Calu3 (cell line): ENCODE data around the gene CHRNB1. TPM values are rescaled to one million over a fixed set of nuclear protein-coding genes. Genes with fewer than 3 reads are reported as not detected.
"Not testable (repeated sequence)": the region's sequence is repeated elsewhere in the genome, so short reads cannot be mapped to it uniquely, and the experiment has no call there.

ENCODE experiments used
- BruUV-seq: library from RNA; stranded (reverse); fragments of 400-500 nt; replicated peaks from 2 replicates; lab custom pipeline; 2021; lab: Mats Ljungman, UMichigan
- CTCF ChIA-PET: fragments of 300-600 bp; sonication (Branson Sonifier 250); formaldehyde crosslinking; loops from one replicate; lab custom pipeline; 2022; ENCODE audit warnings: antibody characterized with exemption; lab: Charles Lee
- DNase-seq: peaks from one replicate; pipeline ENCODE4 v3.0.0; 2022
- H3K27ac Mint-ChIP-seq: one replicate; pipeline ENCODE4 v1.8.0; 2022; ENCODE audit warnings: mixed read lengths; ENCODE audit not compliant: unreplicated experiment
- H3K27me3 Mint-ChIP-seq: one replicate; pipeline ENCODE4 v1.8.0; 2022; ENCODE audit warnings: mixed read lengths; ENCODE audit not compliant: unreplicated experiment
- H3K36me3 Mint-ChIP-seq: one replicate; pipeline ENCODE4 v1.8.0; 2022; ENCODE audit warnings: mild to moderate bottlenecking, moderate library complexity, mixed read lengths; ENCODE audit not compliant: insufficient read depth, unreplicated experiment
- H3K4me1 Mint-ChIP-seq: one replicate; pipeline ENCODE4 v1.8.0; 2022; ENCODE audit warnings: mild to moderate bottlenecking, low read depth, mixed read lengths; ENCODE audit not compliant: unreplicated experiment
- H3K4me3 Mint-ChIP-seq: one replicate; pipeline ENCODE4 v1.8.0; 2022; ENCODE audit warnings: mild to moderate bottlenecking, low read depth, moderate library complexity, mixed read lengths; ENCODE audit not compliant: unreplicated experiment
- H3K9me3 Mint-ChIP-seq: one replicate; pipeline ENCODE4 v1.8.0; 2022; ENCODE audit warnings: low read depth, mixed read lengths; ENCODE audit not compliant: unreplicated experiment
- CTCF ChIP-seq: fragments of 200-600 bp; IDR thresholded peaks from one replicate; pipeline ENCODE4 v1.8.0; 2022; ENCODE audit warnings: antibody characterized with exemption; ENCODE audit not compliant: unreplicated experiment
- intact Hi-C: fragments of 100-400 bp; cut with micrococcal nuclease; formaldehyde crosslinking; loops from one replicate; pipeline ENCODE4 v1.10.0; 2022; ENCODE audit not compliant: unreplicated experiment
- total RNA-seq: library from RNA; stranded (reverse); gene quantifications from 2 replicates; pipeline ENCODE4 v1.2.3, GENCODE V29; 2022

Gene CHRNB1
- total RNA-seq, 1 experiment from 2014 or later, result 2.4 TPM

GRCh38 chr17:7471729-7472128 lies 26.9 kb downstream of the CHRNB1 start:
- peaks cover 11% of the 10 kb centered on the region for H3K36me3 Mint-ChIP-seq
- intact Hi-C loops, result no loop called here
- peaks cover 3% of the 10 kb centered on the region for H3K9me3 Mint-ChIP-seq
- no peak overlapping the region for H3K27ac Mint-ChIP-seq
- H3K27me3 Mint-ChIP-seq, result no peaks in the 10 kb centered on the region
- peaks cover 9% of the 10 kb centered on the region for H3K4me1 Mint-ChIP-seq
- no peak for DNase-seq
- TF ChIP-seq CTCF, result no peak
- no peak overlapping the region for H3K4me3 Mint-ChIP-seq
- BruUV-seq, result no TSS peak
- CTCF ChIA-PET, result interaction anchor here (0.7 kb wide), 1 partner anchor 35 kb away, joined by 3 read pairs; no protein-coding TSS in a partner anchor

GRCh38 chr17:7474767-7475166 lies 29.9 kb downstream of the CHRNB1 start:
- H3K27me3 Mint-ChIP-seq, BruUV-seq, CTCF ChIA-PET: not testable (repeated sequence)

GRCh38 chr17:7475764-7476422 lies 31.0 kb downstream of the CHRNB1 start:
- intact Hi-C loops, result loop anchor here (5.0 kb wide), 1 partner anchor 39 kb away; the partner anchor contains the start of genes FGF11 and TMEM102

More at GRCh38 chr17:7474767-7475166, 29.9 kb downstream of the CHRNB1 start:
- H3K9me3 Mint-ChIP-seq, H3K4me3 Mint-ChIP-seq, H3K27ac Mint-ChIP-seq, DNase-seq: not testable (repeated sequence)
- Mint-ChIP-seq H3K36me3 (peaks cover 27% of the 10 kb centered on the region), H3K4me1 (peaks cover 28% of the 10 kb centered on the region)
- intact Hi-C loops, result loop anchor here (5.0 kb wide), 1 partner anchor 37 kb away; the partner anchor contains the start of genes FGF11 and TMEM102

GRCh38 chr17:7476494-7476893 lies 31.6 kb downstream of the CHRNB1 start:
- no TSS peak for BruUV-seq
- intact Hi-C loops, result loop anchor here (5.0 kb wide), 1 partner anchor 39 kb away; the partner anchor contains the start of genes FGF11 and TMEM102
- peak overlapping the region; percentile 36 for H3K27ac Mint-ChIP-seq
- no peaks in the 10 kb centered on the region for H3K27me3 Mint-ChIP-seq
- DNase-seq, result no peak
- H3K36me3 Mint-ChIP-seq, result peaks cover 33% of the 10 kb centered on the region
- no peak for TF ChIP-seq CTCF
- peaks cover 3% of the 10 kb centered on the region for H3K9me3 Mint-ChIP-seq
- H3K4me1 Mint-ChIP-seq, result peaks cover 29% of the 10 kb centered on the region
- CTCF ChIA-PET, result interaction anchor here (1.0 kb wide), 1 partner anchor 39 kb away, joined by 3 read pairs; no protein-coding TSS in a partner anchor
- no peak overlapping the region for H3K4me3 Mint-ChIP-seq

More at GRCh38 chr17:7475764-7476422, 31.0 kb downstream of the CHRNB1 start:
- CTCF ChIA-PET, result interaction anchor here (1.0 kb wide), 1 partner anchor 39 kb away, joined by 3 read pairs; no protein-coding TSS in a partner anchor
- peaks cover 33% of the 10 kb centered on the region for H3K36me3 Mint-ChIP-seq
- no TSS peak for BruUV-seq
- no peak for TF ChIP-seq CTCF
- H3K27me3 Mint-ChIP-seq, result no peaks in the 10 kb centered on the region
- H3K27ac Mint-ChIP-seq, result peak overlapping the region; percentile 36
- no peak overlapping the region for H3K4me3 Mint-ChIP-seq
- H3K9me3 Mint-ChIP-seq, result peaks cover 3% of the 10 kb centered on the region
- DNase-seq, result no peak
- peaks cover 28% of the 10 kb centered on the region for H3K4me1 Mint-ChIP-seq
